Neural crest cell (in vitro differentiated cells): ENCODE measurements around the gene UBAP1L. TPM values are rescaled to one million over a fixed set of nuclear protein-coding genes. Genes with fewer than 3 reads are reported as not detected.

Source experiments
- DNase-seq: peaks from one replicate; pipeline ENCODE4 v3.0.0; 2021; ENCODE audit warnings: low read depth, mixed read lengths, low spot score
- H3K27ac Mint-ChIP-seq: one replicate; pipeline ENCODE4 v1.8.0; 2021; ENCODE audit warnings: mild to moderate bottlenecking, mixed read lengths; ENCODE audit not compliant: unreplicated experiment
- H3K27me3 Mint-ChIP-seq: 2 replicates; pipeline ENCODE4 v1.8.0; 2021; ENCODE audit warnings: low read depth, mild to moderate bottlenecking, mixed read lengths
- H3K36me3 Mint-ChIP-seq: 2 replicates; pipeline ENCODE4 v1.8.0; 2021; ENCODE audit warnings: low read depth, mild to moderate bottlenecking, mixed read lengths
- H3K4me1 Mint-ChIP-seq: 2 replicates; pipeline ENCODE4 v1.8.0; 2021; ENCODE audit warnings: mixed read lengths
- H3K4me3 Mint-ChIP-seq: one replicate; pipeline ENCODE4 v1.8.0; 2021; ENCODE audit warnings: mild to moderate bottlenecking, mixed read lengths
- H3K9me3 Mint-ChIP-seq: 2 replicates; pipeline ENCODE4 v1.8.0; 2021; ENCODE audit warnings: mixed read lengths
- CTCF ChIP-seq: fragments of 200-600 bp; sonication (generic); conservative IDR thresholded peaks from 2 replicates; pipeline ENCODE4 v1.5.0; 2021; ENCODE audit warnings: antibody characterized with exemption, mild to moderate bottlenecking
- total RNA-seq: library from RNA; stranded (reverse); gene quantifications from 2 replicates; pipeline ENCODE4 v1.2.1, GENCODE V29; 2021

Gene UBAP1L
- total RNA-seq, 1 donor from 2014 or later = 3.6 TPM

DNA sequence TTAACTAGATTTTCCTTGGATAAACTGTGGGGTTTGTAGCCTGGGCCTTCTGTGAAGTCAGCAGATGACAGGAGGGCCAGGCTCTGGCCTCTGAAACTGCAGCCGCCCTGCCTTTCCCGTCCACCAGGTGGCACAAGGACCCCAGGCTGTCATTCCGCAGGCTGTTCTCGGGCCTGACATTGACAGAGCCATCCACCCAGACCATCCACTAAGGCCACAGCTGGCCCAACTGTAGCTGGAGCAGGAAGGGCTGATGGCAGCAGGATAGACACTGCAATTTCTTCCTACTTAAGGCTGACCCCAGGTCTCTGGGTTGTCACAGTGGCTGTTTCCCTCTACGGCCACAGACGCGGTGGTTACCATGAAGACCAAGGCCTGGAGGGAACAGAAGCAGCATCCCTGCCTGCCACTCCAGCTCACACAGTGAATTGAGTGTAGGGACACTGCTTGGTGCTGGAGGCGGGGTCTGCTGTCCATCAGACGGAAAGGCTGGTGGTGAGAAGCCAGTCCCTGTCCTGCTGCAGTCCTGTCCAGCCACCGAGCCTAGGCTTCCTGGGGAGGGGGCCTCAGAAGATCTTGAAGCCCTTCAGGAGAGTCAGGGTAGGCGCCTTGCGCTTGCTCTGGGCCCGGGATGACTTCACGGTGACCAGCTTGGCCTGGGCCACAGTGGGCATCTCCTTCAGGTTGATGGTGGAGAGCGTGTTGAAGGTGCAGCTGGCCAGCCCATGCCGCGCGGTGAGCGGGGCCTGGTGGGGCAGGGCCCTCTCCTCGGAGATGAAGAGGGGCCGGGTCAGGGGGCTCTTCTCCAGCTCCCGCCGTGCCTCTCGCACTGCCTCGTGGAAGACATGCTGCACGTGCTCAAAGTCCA is 60.4 kb downstream of the UBAP1L start:
- Mint-ChIP-seq H3K4me1 (peaks cover 37% of the 10 kb centered on the region), H3K27me3 (no peaks in the 10 kb centered on the region), H3K4me3 (no peak overlapping the region), H3K9me3 (no peaks in the 10 kb centered on the region), H3K36me3 (no peaks in the 10 kb centered on the region), H3K27ac (no peak overlapping the region)
- DNase-seq = peak; percentile 85
- TF ChIP-seq CTCF = peak; percentile 91

GRCh38 chr15:65052956-65053355 is 62.0 kb downstream of the UBAP1L start:
- no peak overlapping the region for H3K4me3 Mint-ChIP-seq
- H3K36me3 Mint-ChIP-seq = no peaks in the 10 kb centered on the region
- no peak overlapping the region for H3K27ac Mint-ChIP-seq
- peaks cover 36% of the 10 kb centered on the region for H3K4me1 Mint-ChIP-seq
- no peaks in the 10 kb centered on the region for H3K9me3 Mint-ChIP-seq
- H3K27me3 Mint-ChIP-seq = no peaks in the 10 kb centered on the region
- no peak for DNase-seq
- no peak for TF ChIP-seq CTCF

- peaks cover 27% of the 10 kb centered on the region for H3K4me1 Mint-ChIP-seq
- no peaks in the 10 kb centered on the region for H3K27me3 Mint-ChIP-seq
- H3K27ac Mint-ChIP-seq = no peak overlapping the region
- no peak for TF ChIP-seq CTCF
- H3K9me3 Mint-ChIP-seq = no peaks in the 10 kb centered on the region
- no peak overlapping the region for H3K4me3 Mint-ChIP-seq
- DNase-seq = no peak
- H3K36me3 Mint-ChIP-seq = no peaks in the 10 kb centered on the region
These were observed 63.7 kb downstream of the UBAP1L start for GRCh38 chr15:65051266-65051665.

DNA sequence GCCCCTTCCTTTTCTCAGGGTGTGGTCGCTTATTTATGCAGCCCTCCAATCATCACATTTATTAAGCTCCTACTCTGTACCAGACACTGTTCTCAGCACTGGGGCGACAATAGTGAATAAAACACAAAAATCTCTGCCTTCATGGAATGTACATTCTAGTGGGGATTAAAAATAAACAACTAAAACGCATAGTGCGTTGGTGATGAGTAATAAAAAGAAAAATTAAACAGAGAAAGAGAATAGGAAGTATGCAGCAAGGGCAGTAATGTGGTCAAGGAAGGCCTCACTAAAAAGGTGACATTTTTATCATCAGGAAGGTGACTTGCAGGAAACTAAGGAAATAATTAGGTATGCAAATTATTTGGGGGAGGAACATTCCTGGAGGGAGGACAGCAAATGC is 64.7 kb downstream of the UBAP1L start:
- no peak overlapping the region for H3K27ac Mint-ChIP-seq
- peak overlapping the region; percentile 82 for H3K4me3 Mint-ChIP-seq
- H3K36me3 Mint-ChIP-seq = no peaks in the 10 kb centered on the region
- no peak for DNase-seq
- peaks cover 28% of the 10 kb centered on the region for H3K4me1 Mint-ChIP-seq
- no peaks in the 10 kb centered on the region for H3K9me3 Mint-ChIP-seq
- no peak for TF ChIP-seq CTCF
- no peaks in the 10 kb centered on the region for H3K27me3 Mint-ChIP-seq

GRCh38 chr15:65049418-65049840 is 65.6 kb downstream of the UBAP1L start:
- Mint-ChIP-seq H3K4me3 (peak overlapping the region; percentile 82), H3K36me3 (no peaks in the 10 kb centered on the region), H3K4me1 (peaks cover 34% of the 10 kb centered on the region), H3K27ac (peak overlapping the region; percentile 57), H3K9me3 (no peaks in the 10 kb centered on the region), H3K27me3 (no peaks in the 10 kb centered on the region)
- peak; percentile 85 for DNase-seq
- TF ChIP-seq CTCF = no peak
